SU-DHL-6 (cell line): ENCODE results near the gene SLC25A40.
"Not testable (repeated sequence)": the region's sequence is repeated elsewhere in the genome, so short reads cannot be mapped to it uniquely, and the experiment has no call there.

ENCODE experiments used
- H2AFZ ChIP-seq: fragments of 200-600 bp; sonication (generic); 2 replicates; pipeline ENCODE4 v1.6.1; 2014; ENCODE audit warnings: low read depth, mild to moderate bottlenecking, moderate library complexity, mixed read lengths, antibody characterized with exemption, low read length; ENCODE audit not compliant: severe bottlenecking
- H3F3A ChIP-seq: fragments of 200-600 bp; shearing (Covaris generic); 2 replicates; pipeline ENCODE4 v1.6.0; 2016; ENCODE audit warnings: antibody characterized with exemption, mild to moderate bottlenecking; ENCODE audit not compliant: insufficient read depth
- H3K27ac ChIP-seq: fragments of 200-600 bp; sonication (generic); 2 replicates; pipeline ENCODE4 v1.5.1; 2016; ENCODE audit warnings: low read depth, mild to moderate bottlenecking, low read length, moderate library complexity, mixed read lengths
- H3K27me3 ChIP-seq: fragments of 200-600 bp; sonication (generic), shearing (Covaris generic); 2 replicates; pipeline ENCODE4 v1.6.0; 2014; ENCODE audit warnings: mild to moderate bottlenecking, low read length
- H3K36me3 ChIP-seq: fragments of 200-600 bp; sonication (generic); 2 replicates; pipeline ENCODE4 v1.6.1; 2014; ENCODE audit warnings: mild to moderate bottlenecking, low read length, mixed read lengths
- H3K4me2 ChIP-seq: fragments of 300-600, 200-600 bp; shearing (Covaris generic), sonication (generic); 2 replicates; pipeline ENCODE4 v1.6.0; 2014; ENCODE audit warnings: low read length, low read depth, mild to moderate bottlenecking; ENCODE audit not compliant: poor library complexity, severe bottlenecking
- H3K4me3 ChIP-seq: fragments of 200-600 bp; sonication (generic); 2 replicates; pipeline ENCODE4 v1.5.1; 2014; ENCODE audit warnings: antibody characterized with exemption, low read length, mild to moderate bottlenecking, mixed read lengths; ENCODE audit not compliant: insufficient read depth, poor library complexity, severe bottlenecking
- H3K79me2 ChIP-seq: fragments of 200-600 bp; sonication (generic); 2 replicates; pipeline ENCODE4 v1.6.1; 2014; ENCODE audit warnings: mild to moderate bottlenecking, low read length, moderate library complexity; ENCODE audit not compliant: insufficient read depth
- H3K9ac ChIP-seq: fragments of 200-600 bp; sonication (generic); 2 replicates; pipeline ENCODE4 v1.7.0; 2014; ENCODE audit warnings: mild to moderate bottlenecking, low read length
- H3K9me2 ChIP-seq: fragments of 200-600 bp; sonication (generic); replicated peaks from 2 replicates; pipeline ENCODE4 v1.6.1; 2014; ENCODE audit warnings: low read length; ENCODE audit not compliant: insufficient read depth
- H3K9me3 ChIP-seq: fragments of 200-600 bp; sonication (generic); 2 replicates; pipeline ENCODE4 v1.6.1; 2014; ENCODE audit warnings: low read length, mixed read lengths; ENCODE audit not compliant: insufficient read depth
- H4K20me1 ChIP-seq: fragments of 200-600 bp; sonication (generic); 2 replicates; pipeline ENCODE4 v1.6.1; 2014; ENCODE audit warnings: low read depth, mild to moderate bottlenecking, antibody characterized with exemption, low read length, moderate library complexity, mixed read lengths
- EZH2phosphoT487 ChIP-seq: fragments of 200-600 bp; sonication (generic), shearing (Covaris generic); conservative IDR thresholded peaks from 2 replicates; pipeline ENCODE4 v1.6.1; 2018; ENCODE audit warnings: mild to moderate bottlenecking, antibody characterized with exemption, low read length, moderate library complexity, mixed read lengths
- TF ChIP-seq, protein P1 (sequence below): fragments of 200-600 bp; sonication (generic); IDR thresholded peaks from one replicate; pipeline ENCODE4 v1.5.1; 2017; ENCODE audit warnings: antibody characterized with exemption, mild to moderate bottlenecking, low read length, moderate library complexity; ENCODE audit not compliant: insufficient read depth, poor library complexity, severe bottlenecking

SLC25A40 gene

DNA sequence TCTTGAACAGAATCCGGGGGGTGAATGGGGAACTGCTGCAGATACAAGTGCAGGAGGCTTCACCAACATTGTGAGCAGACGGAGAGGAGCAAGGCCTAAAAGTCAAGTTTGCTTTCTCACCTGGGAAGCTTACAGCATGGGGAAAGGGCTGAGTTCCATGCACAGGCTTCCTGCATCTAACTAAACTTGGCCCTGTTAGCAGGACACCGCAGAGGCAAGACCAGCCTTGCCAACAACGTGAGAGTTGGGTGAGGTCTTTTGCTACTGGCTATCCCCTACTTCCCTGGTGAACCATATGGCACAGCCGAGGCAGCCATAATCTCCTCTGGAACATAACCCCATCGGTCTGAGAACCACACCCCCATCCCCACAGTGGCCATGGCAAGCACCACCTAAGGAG, 43.7 kb upstream of the SLC25A40 start:
- H3K27me3 ChIP-seq: no peaks in the 10 kb centered on the region
- TF ChIP-seq, protein P1, sequence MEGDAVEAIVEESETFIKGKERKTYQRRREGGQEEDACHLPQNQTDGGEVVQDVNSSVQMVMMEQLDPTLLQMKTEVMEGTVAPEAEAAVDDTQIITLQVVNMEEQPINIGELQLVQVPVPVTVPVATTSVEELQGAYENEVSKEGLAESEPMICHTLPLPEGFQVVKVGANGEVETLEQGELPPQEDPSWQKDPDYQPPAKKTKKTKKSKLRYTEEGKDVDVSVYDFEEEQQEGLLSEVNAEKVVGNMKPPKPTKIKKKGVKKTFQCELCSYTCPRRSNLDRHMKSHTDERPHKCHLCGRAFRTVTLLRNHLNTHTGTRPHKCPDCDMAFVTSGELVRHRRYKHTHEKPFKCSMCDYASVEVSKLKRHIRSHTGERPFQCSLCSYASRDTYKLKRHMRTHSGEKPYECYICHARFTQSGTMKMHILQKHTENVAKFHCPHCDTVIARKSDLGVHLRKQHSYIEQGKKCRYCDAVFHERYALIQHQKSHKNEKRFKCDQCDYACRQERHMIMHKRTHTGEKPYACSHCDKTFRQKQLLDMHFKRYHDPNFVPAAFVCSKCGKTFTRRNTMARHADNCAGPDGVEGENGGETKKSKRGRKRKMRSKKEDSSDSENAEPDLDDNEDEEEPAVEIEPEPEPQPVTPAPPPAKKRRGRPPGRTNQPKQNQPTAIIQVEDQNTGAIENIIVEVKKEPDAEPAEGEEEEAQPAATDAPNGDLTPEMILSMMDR: no peak
- TF ChIP-seq EZH2phosphoT487: no peak
- no peak overlapping the region for H3K4me2 ChIP-seq
- no peaks in the 10 kb centered on the region for H3K79me2 ChIP-seq
- no peak overlapping the region for H2AFZ ChIP-seq
- no peak overlapping the region for H3K4me3 ChIP-seq
- H3K9me2 ChIP-seq: no peaks in the 10 kb centered on the region
- no peaks in the 10 kb centered on the region for H3K36me3 ChIP-seq
- no peak overlapping the region for H3K27ac ChIP-seq
- no peak overlapping the region for H3K9ac ChIP-seq
- H4K20me1 ChIP-seq: no peaks in the 10 kb centered on the region
- no peaks in the 10 kb centered on the region for H3K9me3 ChIP-seq
- no peaks in the 10 kb centered on the region for H3F3A ChIP-seq

DNA sequence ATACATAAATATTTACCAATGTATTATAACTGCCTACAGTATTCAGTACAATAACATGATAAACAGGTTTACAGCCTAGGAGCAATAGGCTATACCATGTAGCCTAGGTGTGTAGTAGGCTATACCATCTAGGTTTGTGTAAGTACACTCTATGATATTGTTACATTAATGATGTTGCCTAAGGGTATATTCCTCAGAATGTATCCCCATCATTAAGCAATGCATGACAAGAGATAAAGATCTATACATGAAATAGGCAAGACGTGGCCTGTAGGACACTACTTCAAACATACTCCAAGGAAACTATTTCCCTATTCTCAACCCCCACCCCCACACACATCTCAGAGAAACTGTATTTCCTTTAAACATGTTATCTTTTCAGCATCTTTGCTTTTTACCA, 42.6 kb upstream of the SLC25A40 start:
- Histone ChIP-seq H3K27ac (no peak overlapping the region), H3K36me3 (no peaks in the 10 kb centered on the region), H3K9me3 (no peaks in the 10 kb centered on the region), H2AFZ (no peak overlapping the region), H3K9ac (no peak overlapping the region), H3K9me2 (no peaks in the 10 kb centered on the region), H3K4me3 (no peak overlapping the region), H4K20me1 (no peaks in the 10 kb centered on the region), H3K27me3 (no peaks in the 10 kb centered on the region), H3F3A (no peaks in the 10 kb centered on the region), H3K4me2 (no peak overlapping the region), H3K79me2 (no peaks in the 10 kb centered on the region)
- TF ChIP-seq EZH2phosphoT487: no peak
- TF ChIP-seq, protein P1: no peak

DNA sequence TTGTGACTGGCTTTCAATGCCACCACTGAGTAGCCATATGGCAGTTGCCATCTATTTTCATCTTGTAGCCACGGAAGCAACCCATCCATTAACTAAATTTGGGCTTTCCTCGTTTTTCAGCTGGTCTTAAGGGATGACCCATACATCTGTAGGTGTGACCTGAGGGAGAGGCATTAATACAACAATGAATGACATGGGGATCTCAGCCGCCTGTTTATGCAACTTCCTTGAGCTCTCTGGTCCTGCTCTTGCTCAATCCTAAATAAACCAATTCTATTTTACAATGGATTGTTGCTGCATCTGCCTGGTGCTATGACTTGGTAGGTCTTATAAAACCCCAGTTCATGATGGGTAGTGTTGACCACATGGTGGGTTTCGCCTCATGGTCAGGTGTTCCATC, 36.0 kb upstream of the SLC25A40 start:
- no peaks in the 10 kb centered on the region for H3K79me2 ChIP-seq
- TF ChIP-seq, protein P1: no peak
- TF ChIP-seq EZH2phosphoT487: no peak
- no peaks in the 10 kb centered on the region for H4K20me1 ChIP-seq
- no peak overlapping the region for H3K27ac ChIP-seq
- H3K27me3 ChIP-seq: no peaks in the 10 kb centered on the region
- peaks cover 27% of the 10 kb centered on the region for H3F3A ChIP-seq
- H2AFZ ChIP-seq: no peak overlapping the region
- H3K36me3 ChIP-seq: peaks cover 10% of the 10 kb centered on the region; the same call in 1 of the 2 replicates
- H3K9me2 ChIP-seq: no peaks in the 10 kb centered on the region
- H3K9ac ChIP-seq: no peak overlapping the region
- H3K4me2 ChIP-seq: no peak overlapping the region
- no peak overlapping the region for H3K4me3 ChIP-seq
- H3K9me3 ChIP-seq: no peaks in the 10 kb centered on the region

DNA sequence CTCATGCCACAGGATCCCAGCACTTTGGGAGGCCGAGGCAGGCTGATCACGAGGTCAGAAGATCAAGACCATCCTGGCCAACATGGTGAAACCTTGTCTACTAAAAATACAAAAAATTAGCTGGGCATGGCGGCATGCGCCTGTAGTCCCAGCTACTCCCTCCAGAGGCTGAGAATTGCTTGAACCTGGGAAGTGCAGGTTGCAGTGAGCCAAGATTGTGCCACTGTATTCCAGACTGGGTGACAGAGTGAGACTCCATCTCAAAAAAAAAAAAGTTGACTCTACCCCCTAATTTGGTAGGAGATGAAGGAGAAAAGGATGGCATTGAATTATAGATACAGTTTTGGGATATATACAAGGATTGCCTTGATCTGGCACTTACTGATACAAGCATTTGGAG, 32.7 kb upstream of the SLC25A40 start:
- H3K79me2 ChIP-seq, H3K27ac ChIP-seq, H4K20me1 ChIP-seq, H3K4me2 ChIP-seq, H3K9me3 ChIP-seq, H3K9me2 ChIP-seq, H3K9ac ChIP-seq, H3K4me3 ChIP-seq, H3K27me3 ChIP-seq, H2AFZ ChIP-seq: not testable (repeated sequence)
- H3F3A ChIP-seq: peaks cover 45% of the 10 kb centered on the region
- H3K36me3 ChIP-seq: peaks cover 40% of the 10 kb centered on the region

DNA sequence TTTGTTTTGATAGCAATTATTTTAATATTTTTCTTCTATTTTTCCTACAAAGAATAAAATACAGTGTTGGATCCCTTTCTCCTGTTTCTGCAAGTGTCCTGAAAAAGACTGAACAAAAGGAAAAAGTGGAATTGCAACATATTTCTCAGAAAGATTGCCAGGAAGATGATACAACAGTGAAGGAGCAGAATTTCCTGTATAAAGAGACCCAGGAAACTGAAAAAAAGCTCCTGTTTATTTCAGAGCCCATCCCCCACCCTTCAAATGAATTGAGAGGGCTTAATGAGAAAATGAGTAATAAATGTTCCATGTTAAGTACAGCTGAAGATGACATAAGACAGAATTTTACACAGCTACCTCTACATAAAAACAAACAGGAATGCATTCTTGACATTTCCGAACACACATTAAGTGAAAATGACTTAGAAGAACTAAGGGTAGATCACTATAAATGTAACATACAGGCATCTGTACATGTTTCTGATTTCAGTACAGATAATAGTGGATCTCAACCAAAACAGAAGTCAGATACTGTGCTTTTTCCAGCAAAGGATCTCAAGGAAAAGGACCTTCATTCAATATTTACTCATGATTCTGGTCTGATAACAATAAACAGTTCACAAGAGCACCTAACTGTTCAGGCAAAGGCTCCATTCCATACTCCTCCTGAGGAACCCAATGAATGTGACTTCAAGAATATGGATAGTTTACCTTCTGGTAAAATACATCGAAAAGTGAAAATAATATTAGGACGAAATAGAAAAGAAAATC, 31.2 kb upstream of the SLC25A40 start:
- H3K27me3 ChIP-seq, H3K4me3 ChIP-seq, H3K27ac ChIP-seq, H3K79me2 ChIP-seq, H4K20me1 ChIP-seq, H2AFZ ChIP-seq, H3K9me3 ChIP-seq, H3K4me2 ChIP-seq, H3K9ac ChIP-seq, H3K9me2 ChIP-seq: not testable (repeated sequence)
- Histone ChIP-seq H3K36me3 (peaks cover 47% of the 10 kb centered on the region), H3F3A (peaks cover 45% of the 10 kb centered on the region)
